ENCODE results near the gene FAM13A.

DNA sequence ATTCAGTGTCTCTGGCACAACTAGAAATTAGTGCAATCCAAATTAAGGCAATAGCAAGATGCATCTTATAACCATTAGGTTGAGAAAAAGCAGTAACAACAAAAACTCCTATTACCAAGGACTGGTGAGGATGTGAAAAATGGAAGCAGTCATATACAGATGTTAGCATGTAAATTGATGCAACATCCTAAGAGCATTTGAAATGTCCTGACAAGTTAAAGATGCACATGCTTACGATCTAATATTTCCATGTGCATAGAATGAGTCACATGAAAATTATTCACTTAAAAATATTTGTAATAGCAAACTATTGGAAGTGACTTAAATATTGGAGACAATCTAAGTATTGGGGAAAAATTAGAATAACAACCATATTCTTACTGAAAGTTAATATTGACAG is 163.0 kb downstream of the FAM13A start:
- TF ChIP-seq GATAD2A (IDR thresholded peaks at IDR 0.05) (no peak), SIRT6 (IDR thresholded peaks at IDR 0.05; ENCODE audit: low read depth, low read length) (no peak), PHF8 (IDR thresholded peaks at IDR 0.05; ENCODE audit: borderline replicate concordance, low read length) (no peak), FIP1L1 (IDR thresholded peaks at IDR 0.05; ENCODE audit: low read depth, low read length, poor library complexity, severe bottlenecking) (no peak), TAF1 (IDR thresholded peaks at IDR 0.05; ENCODE audit: control insufficient read depth, extremely low read depth, insufficient read depth, low read length, severe bottlenecking) (no peak), POLR2A (conservative IDR thresholded peaks at IDR 0.05) (no peak), CREB1 (IDR thresholded peaks at IDR 0.05) (no peak), CREB1 (CRISPR knock-in tag; IDR thresholded peaks at IDR 0.05) (no peak)
- TF ChIP-seq, protein P1, sequence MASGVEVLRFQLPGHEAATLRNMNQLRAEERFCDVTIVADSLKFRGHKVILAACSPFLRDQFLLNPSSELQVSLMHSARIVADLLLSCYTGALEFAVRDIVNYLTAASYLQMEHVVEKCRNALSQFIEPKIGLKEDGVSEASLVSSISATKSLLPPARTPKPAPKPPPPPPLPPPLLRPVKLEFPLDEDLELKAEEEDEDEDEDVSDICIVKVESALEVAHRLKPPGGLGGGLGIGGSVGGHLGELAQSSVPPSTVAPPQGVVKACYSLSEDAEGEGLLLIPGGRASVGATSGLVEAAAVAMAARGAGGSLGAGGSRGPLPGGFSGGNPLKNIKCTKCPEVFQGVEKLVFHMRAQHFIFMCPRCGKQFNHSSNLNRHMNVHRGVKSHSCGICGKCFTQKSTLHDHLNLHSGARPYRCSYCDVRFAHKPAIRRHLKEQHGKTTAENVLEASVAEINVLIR (CRISPR knock-in tag; IDR thresholded peaks at IDR 0.05), result no peak
- TF ChIP-seq, protein P2, sequence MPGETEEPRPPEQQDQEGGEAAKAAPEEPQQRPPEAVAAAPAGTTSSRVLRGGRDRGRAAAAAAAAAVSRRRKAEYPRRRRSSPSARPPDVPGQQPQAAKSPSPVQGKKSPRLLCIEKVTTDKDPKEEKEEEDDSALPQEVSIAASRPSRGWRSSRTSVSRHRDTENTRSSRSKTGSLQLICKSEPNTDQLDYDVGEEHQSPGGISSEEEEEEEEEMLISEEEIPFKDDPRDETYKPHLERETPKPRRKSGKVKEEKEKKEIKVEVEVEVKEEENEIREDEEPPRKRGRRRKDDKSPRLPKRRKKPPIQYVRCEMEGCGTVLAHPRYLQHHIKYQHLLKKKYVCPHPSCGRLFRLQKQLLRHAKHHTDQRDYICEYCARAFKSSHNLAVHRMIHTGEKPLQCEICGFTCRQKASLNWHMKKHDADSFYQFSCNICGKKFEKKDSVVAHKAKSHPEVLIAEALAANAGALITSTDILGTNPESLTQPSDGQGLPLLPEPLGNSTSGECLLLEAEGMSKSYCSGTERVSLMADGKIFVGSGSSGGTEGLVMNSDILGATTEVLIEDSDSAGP (CRISPR knock-in tag; IDR thresholded peaks at IDR 0.05), result no peak
- TF ChIP-seq, protein P3, sequence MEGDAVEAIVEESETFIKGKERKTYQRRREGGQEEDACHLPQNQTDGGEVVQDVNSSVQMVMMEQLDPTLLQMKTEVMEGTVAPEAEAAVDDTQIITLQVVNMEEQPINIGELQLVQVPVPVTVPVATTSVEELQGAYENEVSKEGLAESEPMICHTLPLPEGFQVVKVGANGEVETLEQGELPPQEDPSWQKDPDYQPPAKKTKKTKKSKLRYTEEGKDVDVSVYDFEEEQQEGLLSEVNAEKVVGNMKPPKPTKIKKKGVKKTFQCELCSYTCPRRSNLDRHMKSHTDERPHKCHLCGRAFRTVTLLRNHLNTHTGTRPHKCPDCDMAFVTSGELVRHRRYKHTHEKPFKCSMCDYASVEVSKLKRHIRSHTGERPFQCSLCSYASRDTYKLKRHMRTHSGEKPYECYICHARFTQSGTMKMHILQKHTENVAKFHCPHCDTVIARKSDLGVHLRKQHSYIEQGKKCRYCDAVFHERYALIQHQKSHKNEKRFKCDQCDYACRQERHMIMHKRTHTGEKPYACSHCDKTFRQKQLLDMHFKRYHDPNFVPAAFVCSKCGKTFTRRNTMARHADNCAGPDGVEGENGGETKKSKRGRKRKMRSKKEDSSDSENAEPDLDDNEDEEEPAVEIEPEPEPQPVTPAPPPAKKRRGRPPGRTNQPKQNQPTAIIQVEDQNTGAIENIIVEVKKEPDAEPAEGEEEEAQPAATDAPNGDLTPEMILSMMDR (IDR thresholded peaks at IDR 0.05 in 2 of 3, conservative IDR thresholded peaks at IDR 0.05 in 1 of 3; ENCODE audit: insufficient read depth in 2 of 3, low read depth in 1 of 3, low read length in 3 of 3), result no peak

Measured in K562 (cell line).